Right lobe of liver (tissue), 6 donors: Measurements from ENCODE around the gene CILP2. TPM values are rescaled to one million over a fixed set of nuclear protein-coding genes. Genes with fewer than 3 reads are reported as not detected.

Experiments
- ATAC-seq, 4 donors: fragments of 200-7000 bp; cut with Tn5 transposase; one replicate each; pipeline ENCODE4 v1.9.1; 2020; ENCODE audit warnings: mild to moderate bottlenecking in 4 of 4, moderate library complexity in 4 of 4
- DNase-seq, 3 donors: peaks; one replicate each; pipeline ENCODE4 v3.0.0-alpha.2; 2020
- H3K27ac ChIP-seq, 3 donors: fragments of 200-600 bp; one replicate each; pipeline ENCODE4 v1.8.0; 2022
- H3K27me3 ChIP-seq, 2 donors: fragments of 200-600 bp; one replicate each; pipeline ENCODE4 v1.8.0; 2022
- H3K36me3 ChIP-seq, 4 donors: fragments of 200-600 bp; sonication (generic) in 1 of 4; one replicate each; pipeline versions ENCODE4 v1.5.1 to v1.8.0; 2017 to 2022; ENCODE audit warnings: control low read depth in 1 of 4
- H3K4me1 ChIP-seq, 4 donors: fragments of 200-600 bp; sonication (generic) in 1 of 4; one replicate each; pipeline versions ENCODE4 v1.5.1 to v1.8.0; 2017 to 2022; ENCODE audit warnings: control low read depth in 1 of 4
- H3K4me3 ChIP-seq, 3 donors: fragments of 200-600 bp; one replicate each; pipeline ENCODE4 v1.8.0; 2022
- H3K9me3 ChIP-seq, 4 donors: fragments of 200-600 bp; sonication (generic) in 1 of 4; one replicate each; pipeline versions ENCODE4 v1.5.1 to v1.8.0; 2017 to 2022; ENCODE audit warnings: control low read depth in 1 of 4
- POLR2A ChIP-seq: fragments of 450-650 bp; IDR thresholded peaks from one replicate; pipeline ENCODE4 v1.6.1; 2017; ENCODE audit warnings: antibody characterized with exemption, mild to moderate bottlenecking
- WGBS: methylation state at CpG from one replicate; pipeline ENCODE4 v1.1.6; 2018; ENCODE audit warnings: low coverage, low lambda C conversion rate; ENCODE audit not compliant: insufficient coverage; ENCODE audit errors: missing lambda C conversion rate; 5-methylcytosine and 5-hydroxymethylcytosine counted together
- intact Hi-C, 2 donors: fragments of 100-400 bp; cut with DNase I; formaldehyde crosslinking; loops; one replicate each; pipeline versions ENCODE4 v1.11.2 to v1.14.1; 2022
- total RNA-seq, 6 experiments: library from RNA; depleted of rRNA in 2 of 6; stranded (reverse); fragments of >200 nt in 2 of 6; fragmentation: NEBNext Ultra II Directional in 3 of 6; extraction: Animal tissue kit (Norgen Biotek cat#: 25700) in 3 of 6; gene quantifications; one replicate each; pipeline versions ENCODE4 v1.1.0 to v1.2.4, GENCODE V29; 2016 to 2023
- TF ChIP-seq, protein P1 (sequence below), 4 donors: fragments of 200-600 bp in 3 of 4; fragments of 450-650 bp in 1 of 4; IDR thresholded peaks; one replicate each; pipeline versions ENCODE4 v1.5.1 to v1.8.0; 2016 to 2022; ENCODE audit warnings: antibody characterized with exemption in 4 of 4, mild to moderate bottlenecking in 2 of 4
- donor health status: DM: no; HTN: yes; CAD: no.
- donor health status: DM: no; HTN: no; CAD: no.
- donor health status: DM: no; HTN: no; CAD: no.
- donor health status: DM: no; HTN: yes; CAD: no.
- donor health status: DM: no; HTN: yes; CAD: no.

The CILP2 gene
- total RNA-seq, 6 experiments from 2014 or later = 0.05 to 0.33 (median 0.19) TPM; not detected in 2

DNA sequence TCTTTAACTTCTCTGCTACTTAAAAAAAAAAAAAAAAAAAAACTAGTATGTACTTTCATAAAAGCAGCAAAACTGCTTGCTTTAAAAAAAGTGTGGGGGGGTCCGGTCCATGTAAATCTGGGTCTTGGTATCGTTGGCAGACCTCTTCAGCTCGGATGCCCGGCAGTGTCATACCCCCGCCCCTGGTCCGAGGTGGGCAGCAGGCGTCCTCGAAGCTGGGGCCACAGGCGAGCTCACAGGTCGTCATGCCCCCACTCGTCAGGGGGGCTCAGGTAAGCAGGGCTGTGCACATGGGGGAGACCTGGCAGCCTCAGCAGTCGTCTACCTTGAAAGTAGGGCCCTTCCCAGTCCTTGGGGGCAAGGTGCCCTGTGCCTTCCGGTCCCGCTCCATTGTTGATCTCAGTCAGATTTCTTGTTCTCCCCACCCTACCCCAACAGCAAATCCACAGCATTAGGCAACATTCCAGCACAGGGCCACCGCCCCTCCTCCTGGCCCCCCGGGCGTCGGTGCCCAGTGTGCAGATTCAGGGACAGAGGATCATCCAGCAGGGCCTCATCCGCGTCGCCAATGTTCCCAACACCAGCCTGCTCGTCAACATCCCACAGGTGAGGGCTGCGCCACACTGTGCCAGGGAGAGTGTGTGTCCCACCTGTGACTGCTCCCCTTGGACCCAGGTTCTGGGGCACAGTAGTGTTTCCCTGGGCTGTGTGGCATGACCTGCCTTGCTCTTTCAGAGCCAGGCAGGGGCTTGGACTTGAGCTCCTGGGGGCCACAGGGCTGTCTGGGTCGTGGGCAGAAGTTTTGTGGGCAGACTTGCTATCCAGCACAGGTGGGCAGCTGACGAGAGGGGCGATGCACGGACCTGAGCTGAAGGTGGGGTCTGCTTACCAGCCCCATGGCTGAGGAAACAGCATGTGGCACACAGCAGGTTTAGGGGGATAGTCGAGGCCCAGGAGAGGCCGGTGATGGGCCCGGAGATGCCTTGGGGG lies 42.2 kb upstream of the CILP2 start:
- no peak for TF ChIP-seq POLR2A
- TF ChIP-seq, protein P1, sequence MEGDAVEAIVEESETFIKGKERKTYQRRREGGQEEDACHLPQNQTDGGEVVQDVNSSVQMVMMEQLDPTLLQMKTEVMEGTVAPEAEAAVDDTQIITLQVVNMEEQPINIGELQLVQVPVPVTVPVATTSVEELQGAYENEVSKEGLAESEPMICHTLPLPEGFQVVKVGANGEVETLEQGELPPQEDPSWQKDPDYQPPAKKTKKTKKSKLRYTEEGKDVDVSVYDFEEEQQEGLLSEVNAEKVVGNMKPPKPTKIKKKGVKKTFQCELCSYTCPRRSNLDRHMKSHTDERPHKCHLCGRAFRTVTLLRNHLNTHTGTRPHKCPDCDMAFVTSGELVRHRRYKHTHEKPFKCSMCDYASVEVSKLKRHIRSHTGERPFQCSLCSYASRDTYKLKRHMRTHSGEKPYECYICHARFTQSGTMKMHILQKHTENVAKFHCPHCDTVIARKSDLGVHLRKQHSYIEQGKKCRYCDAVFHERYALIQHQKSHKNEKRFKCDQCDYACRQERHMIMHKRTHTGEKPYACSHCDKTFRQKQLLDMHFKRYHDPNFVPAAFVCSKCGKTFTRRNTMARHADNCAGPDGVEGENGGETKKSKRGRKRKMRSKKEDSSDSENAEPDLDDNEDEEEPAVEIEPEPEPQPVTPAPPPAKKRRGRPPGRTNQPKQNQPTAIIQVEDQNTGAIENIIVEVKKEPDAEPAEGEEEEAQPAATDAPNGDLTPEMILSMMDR (IDR thresholded peaks at IDR 0.05) = no peak
- H3K27ac ChIP-seq = no peak overlapping the region
- no peaks in the 10 kb centered on the region for H3K9me3 ChIP-seq
- H3K4me3 ChIP-seq = no peak overlapping the region
- ATAC-seq (no peak), DNase-seq (peak in 1 of 3 donors; percentile 53)
- H3K36me3 ChIP-seq = peaks cover 3 to 69% (median 18%) of the 10 kb centered on the region in 4 donors
- H3K27me3 ChIP-seq = no peaks in the 10 kb centered on the region
- H3K4me1 ChIP-seq = no peaks in the 10 kb centered on the region
- intact Hi-C loops = loop anchor here in 1 of 2 donors (10.0 kb wide), 1 partner anchor 301 kb away; the partner anchor contains the start of genes BORCS8 and RFXANK
- WGBS = 90% methylated on average over 4 of the region's 30 CpGs

DNA sequence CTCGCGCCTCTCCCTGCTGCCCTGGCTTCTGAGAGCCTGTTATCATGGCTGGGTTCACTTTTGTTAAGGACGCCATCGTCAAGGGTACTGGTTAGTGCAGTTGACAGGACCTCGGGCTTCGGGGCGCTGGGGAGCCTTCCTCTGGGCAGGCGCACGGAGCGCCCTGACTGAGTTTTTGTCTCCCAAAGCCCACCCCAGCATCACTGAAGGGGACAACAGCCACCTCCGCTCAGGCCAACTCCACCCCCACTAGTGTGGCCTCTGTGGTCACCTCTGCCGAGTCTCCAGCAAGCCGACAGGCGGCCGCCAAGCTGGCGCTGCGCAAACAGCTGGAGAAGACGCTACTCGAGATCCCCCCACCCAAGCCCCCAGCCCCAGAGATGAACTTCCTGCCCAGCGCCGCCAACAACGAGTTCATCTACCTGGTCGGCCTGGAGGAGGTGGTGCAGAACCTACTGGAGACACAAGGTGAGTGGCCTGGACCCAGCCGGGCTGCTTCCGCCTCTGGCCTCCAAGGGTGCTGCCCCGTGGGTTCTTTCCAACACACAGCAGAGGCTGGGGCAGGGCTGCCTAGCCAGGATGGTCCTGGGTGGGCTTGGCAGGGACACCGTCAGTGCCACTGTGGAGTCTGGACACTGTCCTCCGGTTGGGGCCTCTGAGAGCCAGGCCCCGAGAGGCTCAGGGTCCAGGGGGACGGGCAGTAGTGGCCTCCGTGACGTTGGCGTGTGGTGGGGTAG lies 39.6 kb upstream of the CILP2 start:
- Histone ChIP-seq H3K4me3 (no peak overlapping the region), H3K9me3 (no peaks in the 10 kb centered on the region), H3K4me1 (no peaks in the 10 kb centered on the region), H3K27ac (no peak overlapping the region), H3K27me3 (no peaks in the 10 kb centered on the region), H3K36me3 (peaks cover 7 to 85% (median 26%) of the 10 kb centered on the region in 4 donors)
- no peak for DNase-seq
- WGBS = 90% methylated on average over 11 of the region's 33 CpGs
- ATAC-seq = no peak
- intact Hi-C loops = loop anchor here in 1 of 2 donors (10.0 kb wide), 1 partner anchor 304 kb away; the partner anchor contains the start of genes BORCS8 and RFXANK
- no peak for TF ChIP-seq POLR2A
- TF ChIP-seq, protein P1 (IDR thresholded peaks at IDR 0.05) = no peak

DNA sequence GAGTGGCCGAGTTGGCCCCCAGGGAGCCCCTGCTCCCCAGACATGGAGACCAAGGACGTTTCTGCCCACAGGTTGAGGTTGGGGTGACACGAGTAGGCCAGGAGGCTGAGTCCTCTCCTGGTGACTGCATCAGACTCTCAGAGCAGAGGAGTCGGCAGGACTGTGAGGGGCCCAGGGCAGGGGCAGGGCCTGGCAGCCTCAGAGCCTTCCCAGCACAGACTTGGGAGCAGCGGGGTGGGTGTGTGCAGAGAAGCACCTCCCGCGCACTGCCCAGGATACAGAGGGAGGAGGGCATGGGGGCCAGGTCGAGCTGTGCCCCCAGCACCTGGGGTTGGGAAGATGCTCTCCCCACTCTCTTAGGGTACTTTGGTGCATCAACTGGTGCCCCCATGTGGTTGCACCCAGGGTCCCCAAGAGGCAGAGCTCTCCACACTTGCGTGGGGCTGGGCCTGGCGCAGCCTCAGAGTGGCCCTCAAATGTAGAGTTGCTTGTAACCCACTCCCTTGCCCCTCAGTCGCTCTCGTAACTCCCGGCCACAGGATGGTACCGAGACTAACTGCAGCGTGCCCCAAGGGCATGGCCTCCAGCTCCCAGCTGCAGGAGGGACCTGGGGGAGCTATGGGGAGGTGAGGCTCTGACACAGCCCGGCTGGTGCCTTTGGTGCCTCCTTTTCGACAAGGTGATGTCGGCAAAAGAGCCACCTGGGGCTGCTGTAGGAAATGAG lies 38.6 kb upstream of the CILP2 start:
- Histone ChIP-seq H3K4me3 (no peak overlapping the region), H3K27ac (no peak overlapping the region), H3K4me1 (no peaks in the 10 kb centered on the region), H3K9me3 (no peaks in the 10 kb centered on the region), H3K27me3 (no peaks in the 10 kb centered on the region), H3K36me3 (peaks cover 7 to 77% (median 24%) of the 10 kb centered on the region in 4 donors)
- ATAC-seq (peak in 1 of 4 donors; percentile 4), DNase-seq (no peak)
- no peak for TF ChIP-seq POLR2A
- TF ChIP-seq, protein P1 (IDR thresholded peaks at IDR 0.05) = no peak
- intact Hi-C loops = loop anchor here in 1 of 2 donors (10.0 kb wide), 1 partner anchor 305 kb away; the partner anchor contains the start of genes BORCS8 and RFXANK
- WGBS = 88% methylated on average over 5 of the region's 18 CpGs
